ENCODE results near the gene MLLT1. TPM values are rescaled to one million over a fixed set of nuclear protein-coding genes. Genes with fewer than 3 reads are reported as not detected.
A peak's percentile ranks its signal among the peaks of the same experiment; 100 is the strongest.

Gene MLLT1, protein sequence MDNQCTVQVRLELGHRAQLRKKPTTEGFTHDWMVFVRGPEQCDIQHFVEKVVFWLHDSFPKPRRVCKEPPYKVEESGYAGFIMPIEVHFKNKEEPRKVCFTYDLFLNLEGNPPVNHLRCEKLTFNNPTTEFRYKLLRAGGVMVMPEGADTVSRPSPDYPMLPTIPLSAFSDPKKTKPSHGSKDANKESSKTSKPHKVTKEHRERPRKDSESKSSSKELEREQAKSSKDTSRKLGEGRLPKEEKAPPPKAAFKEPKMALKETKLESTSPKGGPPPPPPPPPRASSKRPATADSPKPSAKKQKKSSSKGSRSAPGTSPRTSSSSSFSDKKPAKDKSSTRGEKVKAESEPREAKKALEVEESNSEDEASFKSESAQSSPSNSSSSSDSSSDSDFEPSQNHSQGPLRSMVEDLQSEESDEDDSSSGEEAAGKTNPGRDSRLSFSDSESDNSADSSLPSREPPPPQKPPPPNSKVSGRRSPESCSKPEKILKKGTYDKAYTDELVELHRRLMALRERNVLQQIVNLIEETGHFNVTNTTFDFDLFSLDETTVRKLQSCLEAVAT
- total RNA-seq (4.4 and 6.4 TPM in 2 replicates), polyA plus RNA-seq (13.7 and 14.4 TPM in 2 replicates), polyA minus RNA-seq (ENCODE audit: low replicate concordance) (41.0 and 53.4 TPM in 2 replicates)
- 31.8 and 34.7 TPM in 2 replicates for polyA plus RNA-seq (2012)

DNA sequence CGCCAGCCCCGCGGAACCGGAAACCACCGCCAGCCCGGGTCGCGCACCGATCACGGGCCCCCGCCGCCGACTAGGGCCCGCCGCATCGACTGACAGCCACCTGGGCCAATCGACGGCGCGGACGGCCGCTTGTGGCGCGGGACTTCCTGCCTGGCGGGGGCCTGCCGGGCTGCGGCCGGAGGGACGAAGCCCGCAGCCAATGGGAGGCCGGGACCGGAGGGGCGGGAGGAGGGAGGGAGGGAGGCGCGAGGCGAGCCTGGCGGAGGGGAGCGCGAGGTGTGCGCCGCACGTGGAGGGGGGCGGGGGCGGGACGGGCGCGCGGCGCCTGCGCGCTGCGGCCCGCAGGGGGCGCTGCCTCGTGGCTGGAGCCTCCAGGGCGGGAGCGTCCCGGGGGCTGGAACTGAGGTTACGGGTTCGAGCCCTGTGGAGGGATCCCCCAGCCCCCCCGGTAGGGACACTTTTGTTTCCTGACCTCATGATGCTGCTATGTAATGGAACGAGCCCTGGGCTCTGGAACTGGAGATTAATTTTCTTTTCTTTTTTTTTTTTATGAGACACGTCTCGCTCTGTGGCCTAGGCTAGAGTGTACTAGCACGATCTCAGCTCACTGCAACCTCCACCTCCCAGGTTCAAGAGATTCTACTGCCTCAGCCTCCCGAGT lies at the start of gene MLLT1:
Gene MLLT1, minus strand, starts transcription at position 45 of the 661 bp plus-strand sequence. CDS start 191 bp downstream, outside the sequence.
- Histone ChIP-seq H3K27me3 (ENCODE audit: control insufficient read depth, insufficient read depth, low read length) (no peaks in the 10 kb centered on the region), H3K9me3 (ENCODE audit: control insufficient read depth, insufficient read depth, low read depth, low read length) (no peaks in the 10 kb centered on the region), H4K20me1 (ENCODE audit: control insufficient read depth, extremely low read depth, insufficient read depth, low read length) (no peaks in the 10 kb centered on the region), H3K27ac (ENCODE audit: insufficient read depth, low read length) (peak within 1 kb of the TSS; percentile 77), H3K4me3 (replicated peaks in 1 of 4; ENCODE audit: control extremely low read depth in 1 of 4, insufficient read depth in 1 of 4, low read depth in 3 of 4, low read length in 4 of 4) (peak within 1 kb of the TSS; percentile 78 to 91 (median 81)), H3K79me2 (ENCODE audit: control insufficient read depth, insufficient read depth, low read length) (peaks cover 42% of the 10 kb centered on the region), H3K4me2 (ENCODE audit: extremely low read depth, insufficient read depth, low read length) (peak within 1 kb of the TSS; percentile 87), H3K4me1 (ENCODE audit: control insufficient read depth, extremely low read depth, insufficient read depth, low read length) (peaks cover 19% of the 10 kb centered on the region), H3K9ac (ENCODE audit: insufficient read depth, low read length) (peak within 1 kb of the TSS; percentile 84), H2AFZ (ENCODE audit: low read length) (no peak within 1 kb of the TSS), H3K36me3 (ENCODE audit: control insufficient read depth, insufficient read depth, low read length) (peaks cover 1% of the 10 kb centered on the region)
- TF ChIP-seq EZH2 (IDR thresholded peaks at IDR 0.05; ENCODE audit: low read length, missing control alignments) = no peak
- TF ChIP-seq, protein P1, sequence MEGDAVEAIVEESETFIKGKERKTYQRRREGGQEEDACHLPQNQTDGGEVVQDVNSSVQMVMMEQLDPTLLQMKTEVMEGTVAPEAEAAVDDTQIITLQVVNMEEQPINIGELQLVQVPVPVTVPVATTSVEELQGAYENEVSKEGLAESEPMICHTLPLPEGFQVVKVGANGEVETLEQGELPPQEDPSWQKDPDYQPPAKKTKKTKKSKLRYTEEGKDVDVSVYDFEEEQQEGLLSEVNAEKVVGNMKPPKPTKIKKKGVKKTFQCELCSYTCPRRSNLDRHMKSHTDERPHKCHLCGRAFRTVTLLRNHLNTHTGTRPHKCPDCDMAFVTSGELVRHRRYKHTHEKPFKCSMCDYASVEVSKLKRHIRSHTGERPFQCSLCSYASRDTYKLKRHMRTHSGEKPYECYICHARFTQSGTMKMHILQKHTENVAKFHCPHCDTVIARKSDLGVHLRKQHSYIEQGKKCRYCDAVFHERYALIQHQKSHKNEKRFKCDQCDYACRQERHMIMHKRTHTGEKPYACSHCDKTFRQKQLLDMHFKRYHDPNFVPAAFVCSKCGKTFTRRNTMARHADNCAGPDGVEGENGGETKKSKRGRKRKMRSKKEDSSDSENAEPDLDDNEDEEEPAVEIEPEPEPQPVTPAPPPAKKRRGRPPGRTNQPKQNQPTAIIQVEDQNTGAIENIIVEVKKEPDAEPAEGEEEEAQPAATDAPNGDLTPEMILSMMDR (conservative IDR thresholded peaks at IDR 0.05 in 1 of 2, IDR thresholded peaks at IDR 0.05 in 1 of 2; ENCODE audit: low read depth in 1 of 2, low read length in 2 of 2) = peak; percentile 41 to 44
- DNase-seq (ENCODE audit: low read depth in 2 of 2) = peak; percentile 97

DNA sequence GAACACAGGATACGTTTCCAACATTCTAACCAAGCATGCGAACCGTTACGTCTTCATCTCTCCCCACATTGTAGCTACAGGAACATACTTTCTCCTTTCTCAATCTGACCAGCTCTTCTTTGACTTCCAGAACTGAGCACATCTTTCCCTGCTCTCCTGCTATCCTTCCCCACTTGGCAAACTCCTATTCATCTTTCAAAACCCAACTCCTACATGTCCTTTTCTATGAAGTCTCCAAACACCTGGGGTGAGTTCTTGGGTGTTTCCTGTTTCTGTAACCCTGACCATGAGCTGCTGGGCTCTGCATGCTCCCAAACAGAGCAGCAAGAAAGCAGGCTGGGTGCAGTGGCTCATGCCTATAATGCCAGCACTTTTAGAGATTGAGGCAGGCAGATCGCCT lies 47.0 kb upstream of the MLLT1 start:
- H3K9ac ChIP-seq (ENCODE audit: insufficient read depth, low read length) = no peak overlapping the region
- H3K4me3 ChIP-seq (replicated peaks in 1 of 4; ENCODE audit: control extremely low read depth in 1 of 4, insufficient read depth in 1 of 4, low read depth in 3 of 4, low read length in 4 of 4) = no peak overlapping the region
- no peak overlapping the region for H3K4me2 ChIP-seq (ENCODE audit: extremely low read depth, insufficient read depth, low read length)
- H3K9me3 ChIP-seq (ENCODE audit: control insufficient read depth, insufficient read depth, low read depth, low read length) = no peaks in the 10 kb centered on the region
- no peaks in the 10 kb centered on the region for H3K4me1 ChIP-seq (ENCODE audit: control insufficient read depth, extremely low read depth, insufficient read depth, low read length)
- TF ChIP-seq, protein P1 (conservative IDR thresholded peaks at IDR 0.05 in 1 of 2, IDR thresholded peaks at IDR 0.05 in 1 of 2; ENCODE audit: low read depth in 1 of 2, low read length in 2 of 2) = no peak
- TF ChIP-seq EZH2 (IDR thresholded peaks at IDR 0.05; ENCODE audit: low read length, missing control alignments) = no peak
- H4K20me1 ChIP-seq (ENCODE audit: control insufficient read depth, extremely low read depth, insufficient read depth, low read length) = no peaks in the 10 kb centered on the region
- no peaks in the 10 kb centered on the region for H3K27me3 ChIP-seq (ENCODE audit: control insufficient read depth, insufficient read depth, low read length)
- no peak overlapping the region for H2AFZ ChIP-seq (ENCODE audit: low read length)
- H3K36me3 ChIP-seq (ENCODE audit: control insufficient read depth, insufficient read depth, low read length) = no peaks in the 10 kb centered on the region
- DNase-seq (ENCODE audit: low read depth in 2 of 2) = no peak
- no peak overlapping the region for H3K27ac ChIP-seq (ENCODE audit: insufficient read depth, low read length)
- H3K79me2 ChIP-seq (ENCODE audit: control insufficient read depth, insufficient read depth, low read length) = no peaks in the 10 kb centered on the region

DNA sequence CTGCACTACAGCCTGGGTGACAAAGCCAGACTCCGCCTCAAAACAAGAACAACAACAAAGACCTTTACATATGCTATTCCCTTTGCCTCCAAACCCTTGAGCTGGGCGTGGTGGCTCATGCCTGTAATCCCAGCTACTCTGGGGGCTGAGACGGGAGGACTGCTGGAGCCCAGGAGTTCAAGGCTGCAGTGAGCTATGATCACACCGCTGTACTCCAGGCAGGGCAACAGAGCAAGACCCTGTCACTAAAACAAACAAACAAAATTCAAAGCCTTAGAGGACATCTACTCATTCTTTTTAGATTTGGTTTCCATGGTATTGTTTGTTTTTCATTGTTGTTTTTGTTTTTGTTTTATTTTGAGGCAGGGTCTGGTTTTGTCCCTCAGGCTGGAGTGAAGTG lies 45.8 kb upstream of the MLLT1 start:
- Histone ChIP-seq H4K20me1 (ENCODE audit: control insufficient read depth, extremely low read depth, insufficient read depth, low read length) (no peaks in the 10 kb centered on the region), H3K79me2 (ENCODE audit: control insufficient read depth, insufficient read depth, low read length) (no peaks in the 10 kb centered on the region)
- no peak for TF ChIP-seq EZH2 (IDR thresholded peaks at IDR 0.05; ENCODE audit: low read length, missing control alignments)
- TF ChIP-seq, protein P1 (conservative IDR thresholded peaks at IDR 0.05 in 1 of 2, IDR thresholded peaks at IDR 0.05 in 1 of 2; ENCODE audit: low read depth in 1 of 2, low read length in 2 of 2) = no peak

More for the DNA sequence above, 45.8 kb upstream of the MLLT1 start:
- H3K4me2 ChIP-seq (ENCODE audit: extremely low read depth, insufficient read depth, low read length) = no peak overlapping the region
- H3K4me1 ChIP-seq (ENCODE audit: control insufficient read depth, extremely low read depth, insufficient read depth, low read length) = no peaks in the 10 kb centered on the region
- H3K36me3 ChIP-seq (ENCODE audit: control insufficient read depth, insufficient read depth, low read length) = no peaks in the 10 kb centered on the region
- H2AFZ ChIP-seq (ENCODE audit: low read length) = no peak overlapping the region
- H3K27ac ChIP-seq (ENCODE audit: insufficient read depth, low read length) = no peak overlapping the region
- no peak for DNase-seq (ENCODE audit: low read depth in 2 of 2)
- H3K4me3 ChIP-seq (replicated peaks in 1 of 4; ENCODE audit: control extremely low read depth in 1 of 4, insufficient read depth in 1 of 4, low read depth in 3 of 4, low read length in 4 of 4) = no peak overlapping the region
- H3K9me3 ChIP-seq (ENCODE audit: control insufficient read depth, insufficient read depth, low read depth, low read length) = no peaks in the 10 kb centered on the region
- no peak overlapping the region for H3K9ac ChIP-seq (ENCODE audit: insufficient read depth, low read length)
- H3K27me3 ChIP-seq (ENCODE audit: control insufficient read depth, insufficient read depth, low read length) = no peaks in the 10 kb centered on the region

Measured in fibroblast of lung (primary cell).